Neuronal stem cell (in vitro differentiated cells): ENCODE results near the gene ARL5A.

Source experiments
- DNase-seq: peaks from one replicate; pipeline ENCODE4 v3.0.0-alpha.2; 2013; ENCODE audit warnings: low spot score
- H2AFZ ChIP-seq: one replicate; pipeline ENCODE4 v1.6.1; 2013; ENCODE audit warnings: mild to moderate bottlenecking, low read length, inconsistent platforms
- H2AK5ac ChIP-seq: 2 replicates; pipeline ENCODE4 v1.6.1; 2013; ENCODE audit warnings: low read depth, mild to moderate bottlenecking, inconsistent platforms, low read length, moderate library complexity, mixed read lengths
- H2BK120ac ChIP-seq: 2 replicates; pipeline ENCODE4 v1.6.1; 2013; ENCODE audit warnings: low read depth, mild to moderate bottlenecking, inconsistent platforms, low read length, moderate library complexity, mixed read lengths
- H2BK12ac ChIP-seq: one replicate; pipeline ENCODE4 v1.6.1; 2013; ENCODE audit warnings: low read length, inconsistent platforms
- H2BK15ac ChIP-seq: 2 replicates; pipeline ENCODE4 v1.6.1; 2013; ENCODE audit warnings: mild to moderate bottlenecking, low read length, inconsistent platforms, mixed read lengths
- H2BK5ac ChIP-seq: one replicate; pipeline ENCODE4 v1.6.1; 2013; ENCODE audit warnings: inconsistent platforms, mild to moderate bottlenecking, low read length, moderate library complexity
- H3K14ac ChIP-seq: one replicate; pipeline ENCODE4 v1.6.1; 2013; ENCODE audit warnings: low read length, inconsistent platforms
- H3K18ac ChIP-seq: 2 replicates; pipeline ENCODE4 v1.6.1; 2013; ENCODE audit warnings: low read length, inconsistent platforms
- H3K23ac ChIP-seq: 2 replicates; pipeline ENCODE4 v1.6.1; 2013; ENCODE audit warnings: low read depth, mild to moderate bottlenecking, mixed read lengths, low read length, inconsistent platforms; ENCODE audit not compliant: poor library complexity
- H3K27ac ChIP-seq: replicated peaks from 3 replicates; pipeline ENCODE4 v1.5.1; 2013; ENCODE audit warnings: low read length, inconsistent platforms
- H3K27me3 ChIP-seq, 3 experiments: 2 replicates each; pipeline ENCODE4 v1.6.1; 2013; ENCODE audit warnings: low read length in 3 of 3, mild to moderate bottlenecking in 2 of 3, inconsistent platforms in 1 of 3, low read depth in 1 of 3, mixed read lengths in 1 of 3, moderate library complexity in 1 of 3; ENCODE audit not compliant: control insufficient read depth in 3 of 3, insufficient read depth in 3 of 3
- H3K36me3 ChIP-seq, 2 donors: replicated peaks in 1 of 2; 2 replicates each; pipeline ENCODE4 v1.6.1; 2013; ENCODE audit warnings: low read length in 2 of 2; ENCODE audit not compliant: control insufficient read depth in 2 of 2, insufficient read depth in 2 of 2
- H3K4ac ChIP-seq: 2 replicates; pipeline ENCODE4 v1.6.1; 2013; ENCODE audit warnings: inconsistent platforms, mild to moderate bottlenecking, low read length, moderate library complexity
- H3K4me1 ChIP-seq, 2 donors: 1 replicate in 1 of 2; 2 replicates in 1 of 2; pipeline ENCODE4 v1.6.1; 2013; ENCODE audit warnings: low read length in 2 of 2, low read depth in 1 of 2; ENCODE audit not compliant: control insufficient read depth in 2 of 2, insufficient read depth in 1 of 2
- H3K4me2 ChIP-seq: one replicate; pipeline ENCODE4 v1.6.1; 2013; ENCODE audit warnings: mild to moderate bottlenecking, low read length, inconsistent platforms; ENCODE audit not compliant: insufficient read depth, poor library complexity, severe bottlenecking
- H3K4me3 ChIP-seq, 2 donors: 2 replicates each; pipeline ENCODE4 v1.5.1; 2013; ENCODE audit warnings: low read length in 2 of 2, mild to moderate bottlenecking in 2 of 2, inconsistent platforms in 1 of 2, moderate library complexity in 1 of 2
- H3K79me1 ChIP-seq: one replicate; pipeline ENCODE4 v1.6.1; 2013; ENCODE audit warnings: low read depth, mild to moderate bottlenecking, inconsistent platforms, low read length, moderate library complexity
- H3K9ac ChIP-seq: one replicate; pipeline ENCODE4 v1.6.1; 2013; ENCODE audit warnings: mild to moderate bottlenecking, low read depth, low read length, inconsistent platforms; ENCODE audit not compliant: poor library complexity
- H3K9me3 ChIP-seq, 2 donors: replicated peaks in 1 of 2; 2 replicates each; pipeline versions ENCODE3 to v1.6.1; 2013; ENCODE audit warnings: low read length in 2 of 2, mild to moderate bottlenecking in 2 of 2, inconsistent platforms in 1 of 2, low read depth in 1 of 2, mixed read lengths in 1 of 2, moderate library complexity in 1 of 2; ENCODE audit not compliant: control insufficient read depth in 2 of 2, insufficient read depth in 1 of 2
- H4K8ac ChIP-seq: one replicate; pipeline ENCODE4 v1.6.1; 2013; ENCODE audit warnings: low read depth, mild to moderate bottlenecking, inconsistent platforms, low read length, moderate library complexity
- H4K91ac ChIP-seq: one replicate; pipeline ENCODE4 v1.6.1; 2013; ENCODE audit warnings: low read length, low read depth, mild to moderate bottlenecking, inconsistent platforms; ENCODE audit not compliant: poor library complexity
- WGBS, 2 donors: extraction: QIAGEN DNeasy Blood & Tissue Kit; methylation state at CpG; one replicate each; pipeline ENCODE4 v1.1.7; 2013; ENCODE audit warnings: missing lambda C conversion rate in 2 of 2, mixed read lengths in 1 of 2; ENCODE audit not compliant: insufficient read length in 2 of 2, insufficient replicate concordance in 1 of 2; ENCODE audit errors: extremely low coverage in 2 of 2; 5-methylcytosine and 5-hydroxymethylcytosine counted together

The ARL5A gene

GRCh38 chr2:151766437-151767153 is 61.6 kb downstream of the ARL5A start:
- H2BK15ac ChIP-seq: no peak overlapping the region
- H3K27ac ChIP-seq: no peak overlapping the region
- peaks cover 5 to 14% of the 10 kb centered on the region in 2 donors for H3K4me1 ChIP-seq
- no peak overlapping the region for H2BK5ac ChIP-seq
- no peak overlapping the region for H3K14ac ChIP-seq
- H3K79me1 ChIP-seq: no peaks in the 10 kb centered on the region
- H3K23ac ChIP-seq: no peak overlapping the region
- H2AK5ac ChIP-seq: no peak overlapping the region
- no peak overlapping the region for H3K4ac ChIP-seq
- peaks cover 0 to 2% of the 10 kb centered on the region in 2 donors for H3K9me3 ChIP-seq
- H3K36me3 ChIP-seq: no peaks in the 10 kb centered on the region
- H2BK12ac ChIP-seq: no peak overlapping the region
- WGBS, 2 donors: no CpG with 5 or more reads among the region's 4 CpGs
- H3K18ac ChIP-seq: peak overlapping the region; percentile 44
- H3K9ac ChIP-seq: no peak overlapping the region
- H3K27me3 ChIP-seq: no peaks in the 10 kb centered on the region
- no peak for DNase-seq
- no peak overlapping the region for H3K4me3 ChIP-seq
- no peak overlapping the region for H2AFZ ChIP-seq
- no peak overlapping the region for H3K4me2 ChIP-seq
- H2BK120ac ChIP-seq: no peak overlapping the region
- H4K8ac ChIP-seq: no peak overlapping the region
- no peak overlapping the region for H4K91ac ChIP-seq

GRCh38 chr2:151765760-151766410 is 62.3 kb downstream of the ARL5A start:
- Histone ChIP-seq H2BK15ac (no peak overlapping the region), H3K9me3 (peaks cover 0 to 2% of the 10 kb centered on the region in 2 donors), H3K4me1 (peaks cover 5 to 14% of the 10 kb centered on the region in 2 donors), H3K14ac (no peak overlapping the region), H3K4ac (no peak overlapping the region), H3K23ac (no peak overlapping the region), H2BK12ac (no peak overlapping the region), H2BK5ac (no peak overlapping the region), H4K91ac (no peak overlapping the region), H2AFZ (no peak overlapping the region), H4K8ac (no peak overlapping the region), H3K4me2 (no peak overlapping the region), H3K18ac (peak overlapping the region; percentile 66), H3K79me1 (no peaks in the 10 kb centered on the region), H2AK5ac (no peak overlapping the region), H2BK120ac (no peak overlapping the region), H3K9ac (no peak overlapping the region), H3K4me3 (no peak overlapping the region), H3K36me3 (no peaks in the 10 kb centered on the region), H3K27ac (no peak overlapping the region), H3K27me3 (no peaks in the 10 kb centered on the region)
- no CpG with 5 or more reads among the region's 10 CpGs for WGBS, 2 donors
- DNase-seq: no peak

DNA sequence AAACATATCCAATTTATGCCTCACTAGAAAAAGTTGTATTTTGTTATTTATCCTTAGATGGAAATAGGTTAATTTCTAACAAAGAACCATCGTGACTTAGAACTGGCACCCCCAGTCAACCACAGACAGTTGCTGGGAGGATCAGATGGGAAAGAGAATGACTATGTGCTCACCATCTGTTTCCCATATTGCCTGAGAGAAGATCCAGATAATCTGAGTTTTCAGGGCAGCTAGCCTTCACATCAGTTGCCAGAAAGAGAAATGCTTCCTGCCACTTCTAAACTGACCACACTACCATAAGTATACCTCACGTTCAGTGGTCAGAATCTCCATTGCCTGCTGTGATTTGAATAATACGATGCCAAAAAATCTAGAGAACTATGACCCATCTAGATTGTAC is 65.5 kb downstream of the ARL5A start:
- no peaks in the 10 kb centered on the region for H3K27me3 ChIP-seq
- H2AK5ac ChIP-seq: no peak overlapping the region
- H4K91ac ChIP-seq: no peak overlapping the region
- H3K79me1 ChIP-seq: no peaks in the 10 kb centered on the region
- no peak overlapping the region for H4K8ac ChIP-seq
- H3K9me3 ChIP-seq: no peaks in the 10 kb centered on the region
- no peak overlapping the region for H2BK15ac ChIP-seq
- no peak overlapping the region for H2BK5ac ChIP-seq
- H3K4me3 ChIP-seq: no peak overlapping the region
- H3K4me1 ChIP-seq: peaks cover 8 to 17% of the 10 kb centered on the region in 2 donors
- no peak overlapping the region for H3K18ac ChIP-seq
- no peak overlapping the region for H3K14ac ChIP-seq
- H3K9ac ChIP-seq: no peak overlapping the region
- H2BK12ac ChIP-seq: no peak overlapping the region
- no peak overlapping the region for H3K4me2 ChIP-seq
- no peak for DNase-seq
- H3K4ac ChIP-seq: no peak overlapping the region
- H3K36me3 ChIP-seq: no peaks in the 10 kb centered on the region
- H3K27ac ChIP-seq: no peak overlapping the region
- H2AFZ ChIP-seq: no peak overlapping the region
- H2BK120ac ChIP-seq: no peak overlapping the region
- no CpG with 5 or more reads among the region's 3 CpGs for WGBS, 2 donors
- no peak overlapping the region for H3K23ac ChIP-seq

- Histone ChIP-seq H3K4ac (no peak overlapping the region), H3K9ac (no peak overlapping the region), H3K27me3 (no peaks in the 10 kb centered on the region), H3K4me1 (peaks cover 6 to 11% of the 10 kb centered on the region in 2 donors), H3K27ac (no peak overlapping the region), H2BK12ac (no peak overlapping the region), H3K4me2 (no peak overlapping the region), H3K79me1 (no peaks in the 10 kb centered on the region), H2AK5ac (no peak overlapping the region), H3K36me3 (no peaks in the 10 kb centered on the region), H4K91ac (no peak overlapping the region), H2AFZ (no peak overlapping the region), H2BK120ac (no peak overlapping the region), H3K4me3 (no peak overlapping the region), H3K23ac (no peak overlapping the region), H3K9me3 (no peaks in the 10 kb centered on the region), H2BK15ac (no peak overlapping the region), H4K8ac (no peak overlapping the region), H3K18ac (no peak overlapping the region), H2BK5ac (no peak overlapping the region), H3K14ac (no peak overlapping the region)
- DNase-seq: no peak
These were observed 66.5 kb downstream of the ARL5A start for GRCh38 chr2:151761687-151762086.
